H9 (cell line): ENCODE measurements around the gene IRF2. TPM values are rescaled to one million over a fixed set of nuclear protein-coding genes. Genes with fewer than 3 reads are reported as not detected.

ENCODE experiments used
- DNase-seq: peaks from one replicate; pipeline ENCODE4 v3.0.0-alpha.2; 2017
- H2AFZ ChIP-seq: one replicate; pipeline ENCODE4 v1.6.1; 2013; ENCODE audit warnings: mild to moderate bottlenecking, low read length, control low read depth, moderate library complexity
- H2AK5ac ChIP-seq: 2 replicates; pipeline ENCODE4 v1.6.1; 2013; ENCODE audit warnings: low read length, control low read depth, mixed read lengths; ENCODE audit not compliant: insufficient read length
- H2BK120ac ChIP-seq: one replicate; pipeline ENCODE4 v1.6.1; 2013; ENCODE audit warnings: low read depth, mild to moderate bottlenecking, low read length, control low read depth, inconsistent platforms; ENCODE audit not compliant: poor library complexity, severe bottlenecking
- H2BK12ac ChIP-seq: 2 replicates; pipeline ENCODE4 v1.6.1; 2013; ENCODE audit warnings: low read length, control low read depth, mixed read lengths, low read depth; ENCODE audit not compliant: insufficient read length
- H2BK15ac ChIP-seq: 2 replicates; pipeline ENCODE4 v1.6.1; 2013; ENCODE audit warnings: low read depth, low read length, control low read depth
- H2BK20ac ChIP-seq: one replicate; pipeline ENCODE4 v1.6.1; 2013; ENCODE audit warnings: low read depth, mild to moderate bottlenecking, low read length, control low read depth, inconsistent platforms; ENCODE audit not compliant: poor library complexity, severe bottlenecking
- H2BK5ac ChIP-seq: 2 replicates; pipeline ENCODE4 v1.6.1; 2013; ENCODE audit warnings: low read length, control low read depth, mixed read lengths; ENCODE audit not compliant: insufficient read length
- H3K14ac ChIP-seq: 2 replicates; pipeline ENCODE4 v1.6.1; 2013; ENCODE audit warnings: low read length, control low read depth; ENCODE audit not compliant: insufficient read depth
- H3K18ac ChIP-seq: 2 replicates; pipeline ENCODE4 v1.6.1; 2013; ENCODE audit warnings: low read depth, mild to moderate bottlenecking, mixed read lengths, low read length, control low read depth; ENCODE audit not compliant: insufficient read length
- H3K23ac ChIP-seq: 2 replicates; pipeline ENCODE4 v1.6.1; 2013; ENCODE audit warnings: low read length, control low read depth, mixed read lengths, low read depth; ENCODE audit not compliant: insufficient read length
- H3K23me2 ChIP-seq: 2 replicates; pipeline ENCODE4 v1.6.1; 2013; ENCODE audit warnings: low read depth, mild to moderate bottlenecking, mixed read lengths, low read length, control low read depth; ENCODE audit not compliant: insufficient read length, poor library complexity, severe bottlenecking
- H3K27ac ChIP-seq: 2 replicates; pipeline ENCODE4 v1.5.1; 2013; ENCODE audit warnings: low read length, control low read depth, mixed read lengths, low read depth; ENCODE audit not compliant: insufficient read length
- H3K27me3 ChIP-seq: 2 replicates; pipeline ENCODE4 v1.6.1; 2013; ENCODE audit warnings: low read length, control low read depth, inconsistent platforms; ENCODE audit not compliant: insufficient read depth
- H3K4ac ChIP-seq: 2 replicates; pipeline ENCODE4 v1.6.1; 2013; ENCODE audit warnings: low read depth, mild to moderate bottlenecking, control low read depth, inconsistent platforms, low read length, moderate library complexity
- H3K4me1 ChIP-seq: 2 replicates; pipeline ENCODE4 v1.6.1; 2013; ENCODE audit warnings: low read length, control low read depth, inconsistent platforms; ENCODE audit not compliant: insufficient read depth
- H3K4me2 ChIP-seq: 2 replicates; pipeline ENCODE4 v1.6.1; 2013; ENCODE audit warnings: low read length, control low read depth, mixed read lengths; ENCODE audit not compliant: insufficient read length, insufficient read depth
- H3K56ac ChIP-seq: 2 replicates; pipeline ENCODE4 v1.6.1; 2013; ENCODE audit warnings: low read depth, mild to moderate bottlenecking, mixed read lengths, low read length, control low read depth; ENCODE audit not compliant: insufficient read length
- H3K79me1 ChIP-seq: 2 replicates; pipeline ENCODE4 v1.6.1; 2013; ENCODE audit warnings: low read depth, mild to moderate bottlenecking, moderate library complexity, low read length, control low read depth, inconsistent platforms; ENCODE audit not compliant: insufficient read depth, poor library complexity, severe bottlenecking
- H3K79me2 ChIP-seq: 2 replicates; pipeline ENCODE4 v1.6.1; 2013; ENCODE audit warnings: low read length, control low read depth, inconsistent platforms; ENCODE audit not compliant: insufficient read depth
- H3K9ac ChIP-seq: 2 replicates; pipeline ENCODE4 v1.6.1; 2013; ENCODE audit warnings: low read length, control low read depth, mixed read lengths; ENCODE audit not compliant: insufficient read length; ENCODE audit errors: extremely low read depth
- H3K9me3 ChIP-seq: one replicate; pipeline ENCODE4 v1.6.1; 2013; ENCODE audit warnings: low read depth, low read length, inconsistent platforms; ENCODE audit not compliant: control insufficient read depth
- H3T11ph ChIP-seq: one replicate; pipeline ENCODE4 v1.6.1; 2013; ENCODE audit warnings: mild to moderate bottlenecking, low read length, control low read depth, inconsistent platforms
- H4K20me1 ChIP-seq: one replicate; pipeline ENCODE4 v1.6.1; 2013; ENCODE audit not compliant: control insufficient read depth, insufficient read length, insufficient read depth
- H4K5ac ChIP-seq: 2 replicates; pipeline ENCODE4 v1.6.1; 2013; ENCODE audit warnings: low read depth, mild to moderate bottlenecking, mixed read lengths, low read length, control low read depth; ENCODE audit not compliant: insufficient read length
- H4K8ac ChIP-seq: replicated peaks from 2 replicates; pipeline ENCODE4 v1.6.1; 2013; ENCODE audit warnings: low read length, control low read depth, mixed read lengths, low read depth; ENCODE audit not compliant: insufficient read length
- H4K91ac ChIP-seq: 2 replicates; pipeline ENCODE4 v1.6.1; 2013; ENCODE audit warnings: low read depth, mild to moderate bottlenecking, moderate library complexity, mixed read lengths, low read length, control low read depth; ENCODE audit not compliant: insufficient read length
- H3K27ac Mint-ChIP-seq, 3 experiments: 2 replicates in 2 of 3; 3 replicates in 1 of 3; pipeline ENCODE4 v1.8.0; 2020 to 2021; ENCODE audit warnings: mixed read lengths in 3 of 3, mild to moderate bottlenecking in 1 of 3, moderate library complexity in 1 of 3
- H3K27me3 Mint-ChIP-seq: 2 replicates; pipeline ENCODE4 v1.8.0; 2021; ENCODE audit warnings: low read depth, mild to moderate bottlenecking, moderate library complexity, mixed read lengths
- H3K36me3 Mint-ChIP-seq, 3 experiments: 2 replicates in 2 of 3; 3 replicates in 1 of 3; pipeline ENCODE4 v1.8.0; 2020 to 2021; ENCODE audit warnings: low read depth in 3 of 3, mixed read lengths in 3 of 3; ENCODE audit not compliant: insufficient read depth in 1 of 3
- H3K4me1 Mint-ChIP-seq, 2 experiments: 2 replicates each; pipeline ENCODE4 v1.8.0; 2020; ENCODE audit warnings: mixed read lengths in 2 of 2
- H3K4me3 Mint-ChIP-seq, 2 experiments: 2 replicates in 1 of 2; 3 replicates in 1 of 2; pipeline ENCODE4 v1.8.0; 2020 to 2021; ENCODE audit warnings: mild to moderate bottlenecking in 2 of 2, mixed read lengths in 2 of 2, moderate library complexity in 1 of 2
- H3K9me3 Mint-ChIP-seq, 2 experiments: 2 replicates in 1 of 2; 3 replicates in 1 of 2; pipeline ENCODE4 v1.8.0; 2020; ENCODE audit warnings: mild to moderate bottlenecking in 2 of 2, mixed read lengths in 2 of 2, moderate library complexity in 1 of 2
- CTCF ChIP-seq: fragments of 200-600 bp; sonication (generic); conservative IDR thresholded peaks from 3 replicates; pipeline ENCODE4 v1.8.0; 2021; ENCODE audit warnings: antibody characterized with exemption, mild to moderate bottlenecking
- WGBS: extraction: QIAGEN DNeasy Blood & Tissue Kit; methylation state at CpG from one replicate; pipeline ENCODE4 v1.1.7; 2013; ENCODE audit warnings: missing lambda C conversion rate, low lambda C conversion rate, mixed read lengths; ENCODE audit not compliant: insufficient read length; ENCODE audit errors: extremely low coverage; 5-methylcytosine and 5-hydroxymethylcytosine counted together
- total RNA-seq: library from RNA; stranded (reverse); gene quantifications from 2 replicates; pipeline ENCODE4 v1.2.1, GENCODE V29; 2021

The IRF2 gene
- total RNA-seq, 1 experiment from 2014 or later: 13.5 TPM

- H3K27ac ChIP-seq: no peak overlapping the region
- no peaks in the 10 kb centered on the region for H3K27me3 ChIP-seq
- WGBS: no CpG with 5 or more reads among the region's 1 CpG
- Mint-ChIP-seq H3K9me3 (no peaks in the 10 kb centered on the region; a peak in 2 of 5 replicates), H3K4me3 (no peak overlapping the region), H3K27ac (no peak overlapping the region), H3K27me3 (no peaks in the 10 kb centered on the region), H3K36me3 (no peaks in the 10 kb centered on the region), H3K4me1 (peaks cover 13 to 17% of the 10 kb centered on the region in 2 experiments)
- H3K4me2 ChIP-seq: no peak overlapping the region
- H3K23me2 ChIP-seq: no peaks in the 10 kb centered on the region
- H3K79me1 ChIP-seq: no peaks in the 10 kb centered on the region
- no peaks in the 10 kb centered on the region for H4K20me1 ChIP-seq
- H3K56ac ChIP-seq: no peak overlapping the region
- no peak overlapping the region for H2BK15ac ChIP-seq
- H3T11ph ChIP-seq: no peak overlapping the region
- no peak for DNase-seq
- H3K4ac ChIP-seq: no peak overlapping the region
- H4K8ac ChIP-seq: no peak overlapping the region
- no peak overlapping the region for H2BK120ac ChIP-seq
- no peak overlapping the region for H3K14ac ChIP-seq
- H4K91ac ChIP-seq: no peak overlapping the region
- no peak overlapping the region for H3K9ac ChIP-seq
- H3K9me3 ChIP-seq: no peaks in the 10 kb centered on the region
- no peak overlapping the region for H2BK20ac ChIP-seq
- H3K23ac ChIP-seq: no peak overlapping the region
- no peak for TF ChIP-seq CTCF
- no peak overlapping the region for H2BK12ac ChIP-seq
- no peak overlapping the region for H2AFZ ChIP-seq
- no peaks in the 10 kb centered on the region for H3K79me2 ChIP-seq
- H3K4me1 ChIP-seq: no peaks in the 10 kb centered on the region
- H3K18ac ChIP-seq: no peak overlapping the region
- H2AK5ac ChIP-seq: no peak overlapping the region
- H4K5ac ChIP-seq: no peak overlapping the region
- H2BK5ac ChIP-seq: no peak overlapping the region
Measured at GRCh38 chr4:184357165-184357564, 117.2 kb downstream of the IRF2 start.
